Measurements from ENCODE around the gene SDF2L1.

GRCh38 chr22:21622919-21623647 lies 19.0 kb upstream of the SDF2L1 start:
- no peak for TF ChIP-seq FOXK2 (IDR thresholded peaks at IDR 0.05)
- TF ChIP-seq CTCF (IDR thresholded peaks at IDR 0.05 in 2 of 3, conservative IDR thresholded peaks at IDR 0.05 in 1 of 3; ENCODE audit: control insufficient read depth in 2 of 3, extremely low read depth in 1 of 3, insufficient read depth in 1 of 3, low read depth in 3 of 3, low read length in 3 of 3) = no peak
- no peak for TF ChIP-seq SIN3A (IDR thresholded peaks at IDR 0.05; ENCODE audit: low read depth, low read length)
- no peak for TF ChIP-seq DPF2 (IDR thresholded peaks at IDR 0.05)

All from GM12878 (cell line).